Activated CD4-positive, CD25-positive, alpha-beta regulatory T cell treated with anti-CD3 and anti-CD28 coated beads, Interleukin-2, amount 50 U/mL, for 16 hours (primary cell): ENCODE results near the gene SH3YL1.

ENCODE experiments used
- DNase-seq: peaks from one replicate; pipeline ENCODE4 v3.0.0-alpha.2; 2020; ENCODE audit warnings: low read depth, low spot score

The SH3YL1 gene

DNA sequence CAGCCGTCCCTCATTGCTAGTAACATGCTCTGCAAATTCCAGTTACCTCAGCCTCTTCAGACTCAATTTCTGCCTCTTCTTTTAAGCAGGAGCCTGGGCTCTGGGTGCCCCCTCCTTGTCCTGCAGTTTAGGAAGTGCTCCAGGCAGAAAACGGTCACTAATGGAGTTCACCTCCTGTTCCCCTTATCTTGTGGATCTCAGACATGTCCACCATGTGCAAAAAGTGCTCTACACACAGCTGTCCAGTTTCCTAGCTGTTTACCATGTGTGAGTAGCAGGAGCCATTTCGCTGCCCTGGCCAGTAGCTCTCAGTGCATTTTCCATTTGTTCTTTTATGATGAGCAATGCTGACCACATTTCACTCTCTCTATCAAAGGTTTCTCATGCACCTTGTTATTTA is 4.9 kb downstream of the SH3YL1 start:
- no peak for DNase-seq

DNA sequence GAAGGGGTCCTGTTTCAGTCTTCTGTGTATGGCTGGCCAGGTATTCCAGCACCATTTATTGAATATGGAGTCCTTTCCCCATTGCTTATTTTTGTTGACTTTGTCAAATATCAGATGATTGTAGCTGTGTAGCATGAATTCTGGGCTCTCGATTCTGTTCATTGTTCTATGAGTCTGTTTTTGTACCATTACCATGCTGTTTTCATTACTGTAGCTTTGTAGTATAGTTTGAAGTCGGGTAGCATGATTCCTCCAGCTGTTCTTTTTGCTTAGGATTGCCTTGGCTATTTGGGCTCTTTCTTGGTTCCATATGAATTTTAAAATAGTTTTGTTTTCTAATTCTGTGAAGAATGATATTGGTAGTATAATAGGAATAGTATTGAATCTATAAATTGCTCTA is 6.0 kb downstream of the SH3YL1 start:
- DNase-seq = no peak

DNA sequence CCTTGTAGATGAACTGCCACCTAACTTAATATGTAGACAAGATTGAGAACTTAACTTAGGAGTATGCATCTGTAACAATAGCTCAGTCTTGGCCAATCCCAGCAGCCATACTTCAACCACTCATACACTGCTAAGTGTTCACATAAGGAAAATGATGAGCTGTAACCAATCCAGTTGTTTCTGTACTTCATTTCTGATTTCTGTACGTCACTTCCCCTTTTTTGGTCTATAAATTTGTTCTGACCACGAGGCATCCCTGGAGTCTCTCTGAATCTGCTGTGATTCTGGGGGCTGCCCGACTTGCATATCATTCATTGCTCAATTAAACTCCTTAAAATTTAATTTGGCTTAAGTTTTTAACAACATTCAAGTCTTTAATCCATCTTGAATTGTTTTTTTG is 6.4 kb downstream of the SH3YL1 start:
- no peak for DNase-seq

DNA sequence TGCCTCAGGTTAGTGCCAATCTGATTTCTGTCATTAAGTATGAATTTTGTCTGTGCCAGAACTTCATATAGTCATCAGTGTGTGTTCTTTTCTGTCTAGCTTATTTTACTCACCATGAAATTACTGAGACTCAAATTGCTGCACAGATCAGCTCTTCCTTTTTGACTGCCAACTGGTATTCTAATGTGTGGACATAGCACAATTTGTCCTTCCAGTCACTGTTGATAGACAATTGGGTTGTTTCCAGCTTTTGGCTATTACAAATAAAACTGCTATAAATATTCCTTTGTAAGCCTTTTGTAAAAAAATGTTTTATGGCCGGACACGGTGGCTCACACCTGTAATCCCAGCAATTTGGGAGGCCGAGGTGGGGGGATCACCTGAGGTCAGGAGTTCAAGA is 7.7 kb downstream of the SH3YL1 start:
- DNase-seq = no peak

DNA sequence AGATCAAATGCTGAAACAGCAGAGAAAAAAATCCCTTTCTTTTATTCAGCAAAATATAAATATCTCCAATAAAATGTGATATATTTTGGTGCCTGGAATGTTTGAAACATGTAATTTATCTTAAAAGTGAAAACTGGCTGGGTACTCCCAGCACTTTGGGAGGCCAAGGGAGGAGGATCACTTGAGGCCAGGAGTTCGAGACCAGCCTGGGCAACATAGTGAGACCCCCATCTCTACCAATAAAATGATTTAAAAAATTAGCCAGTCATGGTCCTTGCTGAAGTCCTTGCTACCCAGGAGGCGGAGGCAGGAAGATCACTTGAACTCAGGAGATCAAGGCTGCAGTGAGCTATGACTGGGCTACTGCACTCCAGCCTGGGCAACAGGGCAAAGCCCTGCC is 8.6 kb downstream of the SH3YL1 start:
- no peak for DNase-seq

DNA sequence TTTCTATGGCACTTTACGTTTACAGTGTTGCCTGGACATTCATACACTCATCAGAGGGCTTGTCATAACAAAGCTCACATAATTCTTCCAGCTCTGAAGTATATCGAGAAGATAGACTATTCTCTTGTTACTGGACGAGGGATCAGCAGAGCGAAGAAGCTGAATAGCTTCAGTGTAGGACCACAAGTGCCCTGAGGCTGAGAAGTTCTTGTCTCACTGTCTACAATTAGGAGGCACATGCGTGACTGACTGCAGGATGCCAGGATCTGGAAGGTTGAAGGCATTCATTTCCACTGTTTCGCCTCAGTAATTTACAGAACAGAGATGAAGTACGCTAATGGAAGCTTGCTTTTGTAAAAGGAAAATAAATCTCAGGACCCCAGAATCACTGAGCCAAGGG is 9.6 kb downstream of the SH3YL1 start:
- DNase-seq = no peak

DNA sequence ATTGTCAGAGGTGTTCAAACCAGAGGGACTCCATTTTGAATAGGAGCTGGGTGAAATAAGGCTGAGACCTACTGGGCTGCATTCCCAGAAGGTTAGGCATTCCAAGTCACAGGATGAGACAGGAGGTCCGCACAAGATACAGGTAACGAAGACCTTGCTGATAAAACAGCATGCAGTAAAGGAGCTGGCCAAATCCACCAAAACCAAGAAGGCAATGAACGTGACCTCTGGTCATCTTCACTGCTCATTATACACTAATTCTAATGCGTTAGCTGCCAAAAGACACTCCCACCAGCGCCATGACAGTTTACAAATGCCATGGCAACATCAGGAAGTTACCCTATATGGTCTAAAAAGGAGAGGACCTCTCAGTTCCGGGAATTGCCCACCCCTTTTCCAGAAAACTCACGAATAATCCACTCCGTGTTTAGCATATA is 10.6 kb downstream of the SH3YL1 start:
- no peak for DNase-seq

DNA sequence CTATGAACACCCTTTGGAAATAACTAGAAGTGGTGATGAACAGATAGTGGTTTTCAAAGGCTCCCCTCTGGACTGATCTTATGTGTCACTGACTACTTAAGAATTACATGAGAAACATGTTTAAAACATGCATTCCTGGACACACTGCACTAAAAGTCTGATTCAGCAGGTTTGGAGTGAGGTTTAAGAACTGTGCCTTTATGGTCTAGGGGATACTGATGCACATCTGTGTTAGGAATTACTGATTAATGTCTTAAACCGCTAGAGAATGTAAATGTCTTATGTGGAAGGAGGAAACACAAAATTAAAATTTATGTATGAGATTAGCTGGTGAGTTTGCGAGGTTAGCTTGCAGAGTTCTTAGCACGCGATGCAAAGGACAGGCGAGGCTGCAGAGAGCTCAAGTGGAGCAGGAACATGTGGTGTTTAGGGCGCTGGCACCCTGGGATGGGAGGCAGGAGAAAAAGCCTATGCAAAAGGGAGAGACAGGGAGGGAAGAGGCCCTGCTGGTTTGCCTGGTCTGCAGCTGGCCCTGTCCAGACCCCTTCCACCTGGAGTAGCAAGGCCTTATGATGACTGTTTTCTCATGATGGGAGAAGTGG is 11.7 kb downstream of the SH3YL1 start:
- DNase-seq = no peak

DNA sequence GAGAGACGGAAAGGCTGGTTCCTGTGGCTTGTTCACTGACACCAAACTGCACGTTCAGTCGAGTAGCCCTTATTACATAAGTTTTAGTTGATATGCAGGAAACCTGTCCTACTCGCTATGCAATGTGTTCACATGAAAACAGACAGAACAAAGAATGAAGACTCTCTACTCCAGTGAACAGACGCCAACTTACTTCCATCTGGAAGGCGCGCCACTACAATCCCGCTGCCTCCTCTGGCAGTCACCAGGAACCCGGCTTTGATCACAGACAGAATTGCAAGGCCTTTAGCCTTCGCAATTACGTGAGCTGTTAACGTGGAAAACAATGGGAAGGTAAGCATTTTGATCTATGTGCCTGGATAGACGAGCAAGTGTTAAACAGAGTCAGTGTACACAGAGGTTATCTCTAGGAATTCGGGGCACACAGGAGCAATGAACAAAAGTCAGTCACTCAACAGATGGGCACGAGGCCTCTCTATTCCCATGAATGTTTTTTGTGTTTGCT is 14.2 kb downstream of the SH3YL1 start:
- no peak for DNase-seq

DNA sequence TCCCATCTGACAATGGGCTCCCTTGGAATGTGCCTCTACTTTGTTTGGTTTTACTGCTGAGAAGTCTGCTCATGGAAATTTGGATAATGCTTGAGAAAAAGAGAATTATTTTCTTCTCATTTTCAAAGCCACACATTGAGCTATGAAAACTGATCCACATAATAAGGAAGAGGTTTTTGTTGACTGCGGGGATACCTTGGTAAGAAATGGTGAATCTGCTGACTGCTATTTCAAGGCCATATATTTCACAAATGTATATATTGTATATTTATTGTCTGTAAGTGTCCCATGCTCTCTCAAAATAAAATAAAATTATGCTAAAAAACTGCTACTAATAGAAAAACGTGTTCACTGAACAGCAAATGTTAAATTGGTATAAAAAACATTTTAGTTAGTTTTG is 15.1 kb downstream of the SH3YL1 start:
- DNase-seq = no peak

DNA sequence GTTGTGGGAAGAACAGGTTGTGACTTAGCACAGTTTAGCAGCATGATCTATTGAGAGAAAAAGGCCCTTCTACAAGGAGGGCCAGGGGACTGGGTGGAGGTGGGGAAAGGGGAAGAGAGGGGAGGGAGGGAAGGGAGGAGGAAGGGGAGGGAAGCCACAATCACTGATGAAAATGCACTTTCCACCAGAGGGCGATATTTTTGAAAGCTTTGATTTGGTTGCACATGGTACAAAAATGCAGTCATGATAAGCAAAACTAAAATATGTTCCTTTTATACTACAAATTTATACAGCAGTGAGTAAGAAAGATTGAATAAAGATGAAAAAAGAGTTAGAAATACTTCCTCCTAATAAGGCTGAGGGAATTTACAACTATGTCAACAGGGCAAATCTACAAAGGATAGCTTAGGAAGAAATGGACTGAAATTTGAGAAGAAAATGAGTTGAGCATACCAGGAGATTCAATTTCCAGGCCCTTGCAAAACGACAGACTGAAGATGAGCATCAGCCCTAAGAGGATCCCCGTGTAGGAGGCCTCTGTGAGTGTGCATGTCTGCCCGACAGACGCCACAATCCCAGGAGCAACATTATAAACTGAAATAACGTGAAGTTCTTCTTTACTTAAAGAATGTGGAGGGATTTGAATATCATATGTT is 17.2 kb downstream of the SH3YL1 start:
- peak; percentile 8 for DNase-seq

DNA sequence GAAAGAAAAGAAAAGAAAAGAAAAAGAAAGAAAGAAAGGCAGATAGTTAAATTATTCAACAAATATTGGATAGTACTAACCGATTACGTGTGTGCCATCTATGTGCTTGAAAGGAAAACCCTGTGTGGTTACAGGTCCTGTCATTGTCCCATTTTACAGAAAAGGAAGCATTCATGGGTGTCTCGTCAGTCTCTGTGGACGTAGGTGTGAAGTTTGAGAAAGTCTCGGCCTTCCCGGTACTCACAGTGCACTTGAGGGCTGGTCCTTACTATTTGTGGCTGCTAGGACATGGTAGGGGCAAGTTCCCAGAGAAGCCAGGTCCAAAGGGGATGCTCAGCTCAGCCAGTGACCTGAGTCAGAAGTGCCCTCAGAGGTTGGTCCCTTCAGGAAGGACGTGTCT is 19.3 kb downstream of the SH3YL1 start:
- DNase-seq = no peak

DNA sequence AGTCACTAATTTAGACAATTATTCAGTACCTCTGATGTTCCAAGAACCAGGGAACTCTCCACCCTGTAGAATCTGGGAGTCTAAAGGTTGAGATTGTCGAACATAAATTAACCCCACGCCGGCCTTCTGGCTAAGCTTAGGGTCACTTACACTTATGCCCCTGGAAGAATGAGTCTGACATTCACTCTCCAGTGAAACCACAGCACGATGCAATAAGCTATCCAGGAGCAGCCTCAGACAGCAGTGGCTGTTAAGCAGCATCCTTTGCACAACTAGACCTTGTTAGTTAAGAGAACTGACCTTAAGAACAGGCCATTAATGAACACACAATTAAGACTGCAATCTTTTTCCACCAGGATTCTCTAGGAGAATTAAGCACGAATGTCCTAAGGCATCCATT is 25.0 kb downstream of the SH3YL1 start:
- DNase-seq = no peak

DNA sequence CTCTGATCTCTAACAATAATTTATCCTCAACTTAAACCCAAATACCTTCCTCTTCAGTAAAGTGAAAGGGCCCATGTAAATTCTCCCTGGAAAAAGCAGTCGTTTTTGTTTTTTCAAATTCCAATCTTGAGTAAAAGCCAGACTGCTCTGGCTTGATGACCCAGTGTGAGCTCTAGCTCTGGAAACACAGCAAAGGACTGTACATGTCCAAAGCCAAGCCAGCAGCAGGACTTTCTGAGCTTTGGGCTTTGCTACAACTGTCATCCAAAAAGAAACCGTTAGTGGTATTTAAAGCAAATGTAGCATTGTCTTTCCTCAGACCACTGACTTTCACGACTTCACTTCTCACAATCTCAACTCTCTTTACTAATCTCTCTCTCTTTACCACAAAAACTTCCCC is 25.4 kb downstream of the SH3YL1 start:
- DNase-seq = no peak

DNA sequence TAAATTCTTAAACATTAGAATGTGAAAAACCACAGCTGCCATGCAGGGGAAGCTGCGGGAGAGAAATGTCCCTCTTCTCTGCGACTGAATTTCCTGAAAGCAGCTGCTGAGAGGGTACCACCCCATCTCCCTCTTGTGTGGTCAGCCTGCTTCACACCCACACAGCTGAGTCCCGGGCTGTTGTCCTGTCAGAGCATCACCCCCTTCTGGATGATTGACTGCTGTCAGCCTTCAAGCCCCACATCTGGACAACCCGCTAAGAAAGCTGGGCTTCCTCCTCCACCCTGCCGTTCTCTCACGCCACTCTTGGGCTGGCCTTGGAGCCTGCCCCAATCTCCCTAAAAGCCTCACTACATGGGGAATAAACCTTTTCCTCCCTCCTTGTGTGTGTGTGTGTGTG is 26.0 kb downstream of the SH3YL1 start:
- no peak for DNase-seq

DNA sequence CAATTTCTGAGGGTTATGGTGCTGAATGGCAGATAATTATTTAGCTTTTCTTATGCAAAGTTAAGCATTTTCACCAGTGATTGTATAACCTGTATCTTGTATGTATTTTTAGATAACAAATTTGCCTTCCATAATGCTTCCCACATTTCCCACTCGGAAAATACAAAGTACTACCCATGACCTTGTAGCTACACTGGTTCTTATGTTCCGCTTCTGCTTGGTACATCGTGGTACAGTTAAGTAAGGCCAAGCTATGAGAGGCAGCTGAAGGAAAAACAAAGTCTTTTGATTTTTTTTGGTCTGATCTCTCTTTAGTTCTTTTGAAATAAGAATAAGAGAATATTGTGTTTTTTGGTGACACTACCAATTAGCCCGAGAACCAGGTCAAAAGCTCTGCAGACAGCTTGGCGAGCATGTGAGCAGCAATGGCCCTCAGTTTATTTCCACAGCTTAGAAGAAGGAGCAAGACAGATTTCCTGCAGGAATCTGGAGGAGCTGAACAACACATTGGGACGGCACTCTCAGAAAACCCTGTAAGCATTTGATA is 26.8 kb downstream of the SH3YL1 start:
- no peak for DNase-seq

DNA sequence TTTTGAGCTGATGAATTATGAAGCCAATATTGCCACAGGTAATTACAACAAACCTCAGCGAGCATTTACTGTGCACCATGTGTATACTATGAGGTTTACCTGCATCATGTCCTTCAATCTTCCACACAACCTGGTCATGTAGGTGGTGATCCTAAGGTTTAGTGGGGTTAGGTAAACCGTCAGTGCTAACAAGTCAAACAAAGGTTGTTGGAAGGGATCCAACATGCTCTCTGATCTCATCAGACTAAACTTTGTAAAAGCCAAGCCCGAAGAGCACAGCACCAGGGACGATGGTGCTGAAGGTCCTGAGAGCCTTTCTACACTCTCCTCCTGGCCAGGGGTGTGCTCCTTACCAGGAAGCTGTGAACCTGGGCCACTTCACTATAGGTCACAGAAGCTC is 29.4 kb downstream of the SH3YL1 start:
- no peak for DNase-seq

DNA sequence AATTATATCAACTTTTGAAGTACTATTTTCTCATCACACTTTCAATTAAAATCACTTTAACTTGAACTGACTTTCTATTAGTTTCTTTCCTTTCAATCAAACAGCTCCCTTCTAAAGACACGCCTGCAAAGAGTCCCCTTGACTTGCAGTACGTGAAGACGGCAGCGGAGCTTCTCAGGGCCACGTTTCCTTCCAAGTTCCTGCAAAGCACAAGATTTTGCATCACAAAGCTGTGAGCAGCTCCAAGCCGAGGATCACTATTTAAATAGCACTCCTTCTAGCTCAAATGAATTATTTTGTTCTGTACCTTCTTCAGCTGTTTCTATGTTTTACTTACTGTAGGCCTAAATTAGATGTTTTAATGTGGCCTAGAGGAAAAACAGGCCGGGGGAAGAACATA is 30.8 kb downstream of the SH3YL1 start:
- no peak for DNase-seq

DNA sequence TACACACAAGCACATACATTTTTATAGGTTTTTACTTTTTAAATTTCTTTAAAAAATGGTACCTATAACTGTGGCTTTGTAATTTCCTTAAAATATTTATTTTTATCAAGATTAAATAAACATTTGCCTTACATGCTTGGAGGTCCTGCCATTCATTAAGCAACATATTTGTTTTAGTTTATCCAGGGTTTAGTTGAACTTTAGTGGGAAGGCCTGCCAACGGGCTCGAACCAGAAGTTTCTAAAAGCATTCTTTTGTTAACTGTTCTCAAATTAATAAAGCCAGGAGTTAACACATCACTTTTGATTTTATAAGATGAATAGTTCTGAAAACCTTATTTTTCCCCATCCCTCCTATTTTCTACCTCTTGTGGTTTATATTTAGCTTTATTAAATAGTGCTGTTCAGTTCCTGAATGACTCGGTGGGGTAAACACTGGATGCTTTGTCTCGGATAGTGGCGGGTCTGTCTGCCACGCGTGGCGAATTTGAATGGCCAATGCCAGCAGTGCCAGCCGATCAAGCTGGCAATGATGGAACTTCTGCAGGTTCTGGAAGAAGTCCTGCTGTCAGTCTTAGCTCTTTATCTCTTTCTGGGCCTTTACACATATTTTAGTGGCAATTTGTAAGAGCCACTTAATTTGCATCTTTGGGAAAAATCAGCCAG is 32.2 kb downstream of the SH3YL1 start:
- DNase-seq = no peak

DNA sequence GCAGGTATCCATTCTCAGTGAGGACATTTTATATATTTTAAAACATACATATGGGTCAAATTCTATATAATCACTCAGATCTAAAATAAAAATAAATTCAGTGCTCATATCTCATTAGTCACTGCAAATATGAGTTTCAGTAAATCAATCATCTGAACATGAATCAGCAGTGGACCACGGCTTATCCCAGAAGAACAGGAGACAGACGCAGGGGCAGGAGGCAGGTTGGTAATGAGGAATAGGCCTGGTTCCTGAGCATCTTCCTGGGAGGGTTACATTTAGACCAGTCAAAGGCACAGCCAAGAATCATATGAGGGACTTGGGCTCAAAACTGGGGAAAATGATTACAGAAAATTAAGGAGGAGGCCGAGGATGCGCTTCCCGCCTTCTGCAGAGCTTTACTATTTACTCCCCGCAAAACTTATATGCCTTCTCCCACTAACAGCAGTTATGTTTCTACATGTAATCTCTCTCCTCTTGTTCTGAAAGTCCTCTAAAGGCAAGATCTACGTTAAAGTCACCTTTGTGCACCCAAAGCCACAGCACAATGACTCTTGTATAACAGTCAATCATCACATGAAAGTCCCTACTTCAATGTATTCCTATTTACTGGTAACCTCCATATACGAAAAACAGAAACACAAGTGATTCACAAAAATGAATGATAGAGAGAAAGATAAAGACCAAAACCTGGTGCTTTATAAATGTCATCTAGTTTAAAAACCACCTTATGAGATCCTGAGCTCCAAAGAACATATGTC is 35.1 kb downstream of the SH3YL1 start:
- no peak for DNase-seq

DNA sequence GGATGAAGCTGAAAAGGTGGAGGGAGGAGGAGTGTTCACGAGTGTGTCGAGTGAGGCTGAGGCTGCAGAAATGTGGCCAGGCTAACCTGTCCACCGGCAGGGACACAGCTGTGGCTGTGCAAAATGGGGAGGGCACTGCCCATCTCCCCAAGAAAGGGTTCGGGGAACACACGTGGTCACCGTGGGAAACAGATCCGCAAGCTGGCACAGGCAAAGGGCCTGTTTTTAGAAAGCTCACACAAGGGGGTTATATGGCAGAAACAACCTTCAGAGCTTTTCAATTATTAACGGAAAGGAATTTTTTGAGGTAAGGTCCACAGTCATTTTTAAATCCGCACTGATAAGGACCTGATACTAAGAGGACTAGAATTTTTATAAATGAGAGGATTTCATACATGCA is 35.7 kb downstream of the SH3YL1 start:
- DNase-seq = no peak
